Breast epithelium (tissue), 3 donors: ENCODE results near the gene SRMS.

Experiments used
- POLR2A ChIP-seq: fragments of 450-650 bp; IDR thresholded peaks from one replicate; pipeline ENCODE4 v1.6.1; 2016; ENCODE audit warnings: antibody characterized with exemption, mild to moderate bottlenecking, moderate library complexity
- POLR2AphosphoS5 ChIP-seq, 3 donors: sonication (generic); formaldehyde crosslinking; IDR thresholded peaks; one replicate each; pipeline ENCODE4 v1.6.1; 2017; ENCODE audit warnings: antibody characterized with exemption in 3 of 3
- TF ChIP-seq, protein P1 (sequence below), 3 donors: fragments of 450-650 bp; IDR thresholded peaks; one replicate each; pipeline ENCODE4 v1.5.1; 2016 to 2017; ENCODE audit warnings: antibody characterized with exemption in 3 of 3, mild to moderate bottlenecking in 3 of 3, moderate library complexity in 3 of 3

DNA sequence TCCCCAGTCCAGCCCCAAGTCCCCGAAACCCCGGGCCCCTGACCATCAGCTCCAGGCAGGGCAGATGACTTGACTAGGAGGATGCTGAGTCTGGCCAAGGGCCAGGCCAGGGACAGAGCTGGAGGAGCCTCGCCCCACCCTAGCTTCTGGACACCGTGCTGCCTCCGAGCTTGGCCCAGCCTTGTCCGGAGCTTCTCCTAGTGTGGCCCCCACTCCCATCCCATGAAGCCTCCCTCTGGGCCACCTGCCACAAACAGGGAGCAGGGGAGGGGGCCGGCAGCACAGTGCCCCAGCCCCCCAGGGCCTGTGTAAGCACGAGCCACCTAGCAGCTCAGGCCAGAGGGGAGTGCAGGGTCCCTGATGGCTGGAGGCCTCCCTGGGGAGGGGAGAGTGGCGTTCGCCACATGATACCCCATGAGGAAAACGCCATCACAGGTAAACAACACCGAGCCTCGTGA is 54.0 kb downstream of the SRMS start:
- no peak for TF ChIP-seq POLR2A
- TF ChIP-seq, protein P1, sequence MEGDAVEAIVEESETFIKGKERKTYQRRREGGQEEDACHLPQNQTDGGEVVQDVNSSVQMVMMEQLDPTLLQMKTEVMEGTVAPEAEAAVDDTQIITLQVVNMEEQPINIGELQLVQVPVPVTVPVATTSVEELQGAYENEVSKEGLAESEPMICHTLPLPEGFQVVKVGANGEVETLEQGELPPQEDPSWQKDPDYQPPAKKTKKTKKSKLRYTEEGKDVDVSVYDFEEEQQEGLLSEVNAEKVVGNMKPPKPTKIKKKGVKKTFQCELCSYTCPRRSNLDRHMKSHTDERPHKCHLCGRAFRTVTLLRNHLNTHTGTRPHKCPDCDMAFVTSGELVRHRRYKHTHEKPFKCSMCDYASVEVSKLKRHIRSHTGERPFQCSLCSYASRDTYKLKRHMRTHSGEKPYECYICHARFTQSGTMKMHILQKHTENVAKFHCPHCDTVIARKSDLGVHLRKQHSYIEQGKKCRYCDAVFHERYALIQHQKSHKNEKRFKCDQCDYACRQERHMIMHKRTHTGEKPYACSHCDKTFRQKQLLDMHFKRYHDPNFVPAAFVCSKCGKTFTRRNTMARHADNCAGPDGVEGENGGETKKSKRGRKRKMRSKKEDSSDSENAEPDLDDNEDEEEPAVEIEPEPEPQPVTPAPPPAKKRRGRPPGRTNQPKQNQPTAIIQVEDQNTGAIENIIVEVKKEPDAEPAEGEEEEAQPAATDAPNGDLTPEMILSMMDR (IDR thresholded peaks at IDR 0.05) = no peak
- TF ChIP-seq POLR2AphosphoS5 (IDR thresholded peaks at IDR 0.05) = no peak
